GM21723 (cell line): ENCODE measurements around the gene MAGI1.
A peak's percentile ranks its signal among the peaks of the same experiment; 100 is the strongest.
"Not testable (repeated sequence)": the region's sequence is repeated elsewhere in the genome, so short reads cannot be mapped to it uniquely, and the experiment has no call there.

ENCODE experiments used
- ATAC-seq: cut with Tn5 transposase; IDR thresholded peaks from one replicate; pipeline ENCODE4 v1.9.1; 2021; ENCODE audit warnings: mild to moderate bottlenecking, moderate library complexity; ENCODE audit not compliant: unreplicated experiment

Gene MAGI1

DNA sequence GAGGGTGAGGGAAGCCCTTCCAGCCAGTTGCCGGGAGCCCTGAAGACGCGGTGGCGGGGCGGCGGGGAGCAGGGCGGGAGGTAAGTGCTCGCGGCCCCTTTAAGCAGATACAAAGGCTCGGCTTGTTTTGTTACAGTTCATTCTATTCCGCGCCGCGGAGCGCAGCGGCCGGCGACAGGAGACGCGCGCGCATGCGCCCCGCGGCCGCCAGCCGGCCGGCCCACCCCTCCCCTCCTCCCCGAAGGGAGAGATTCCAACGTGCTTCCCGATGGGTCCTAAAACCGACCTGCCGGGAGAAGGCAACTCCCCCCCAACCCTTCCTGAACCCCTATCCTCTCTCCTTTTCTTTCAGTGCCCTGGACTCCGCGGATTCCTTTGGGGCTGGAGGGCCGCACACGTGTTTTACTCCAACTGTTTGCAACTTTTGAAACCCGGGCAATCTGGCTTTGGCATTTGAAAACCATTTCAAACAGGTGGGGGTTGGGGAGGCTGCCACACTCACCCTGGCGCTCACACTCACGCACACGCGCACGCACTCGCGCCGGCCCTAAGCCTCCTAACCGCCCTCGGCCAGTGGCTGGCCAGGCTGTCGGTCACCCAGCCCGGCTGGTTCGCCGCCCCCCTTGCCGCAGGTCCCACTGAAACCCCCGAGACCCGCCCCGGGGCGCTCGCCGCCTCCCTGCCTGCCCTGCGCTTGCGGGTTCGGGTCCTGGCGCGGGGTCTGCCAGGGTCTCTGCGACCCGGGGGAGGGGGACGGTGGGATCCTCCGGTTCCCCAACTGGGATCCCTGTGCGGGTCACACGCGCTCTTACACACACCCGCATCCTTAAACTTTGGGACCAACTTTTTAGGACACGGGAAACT is at the start of gene MAGI1:
MAGI1 (minus strand) TSS at position 193 of the 864 bp plus-strand sequence. CDS start 610 bp downstream, outside the sequence.
- peak; percentile 80 for ATAC-seq

DNA sequence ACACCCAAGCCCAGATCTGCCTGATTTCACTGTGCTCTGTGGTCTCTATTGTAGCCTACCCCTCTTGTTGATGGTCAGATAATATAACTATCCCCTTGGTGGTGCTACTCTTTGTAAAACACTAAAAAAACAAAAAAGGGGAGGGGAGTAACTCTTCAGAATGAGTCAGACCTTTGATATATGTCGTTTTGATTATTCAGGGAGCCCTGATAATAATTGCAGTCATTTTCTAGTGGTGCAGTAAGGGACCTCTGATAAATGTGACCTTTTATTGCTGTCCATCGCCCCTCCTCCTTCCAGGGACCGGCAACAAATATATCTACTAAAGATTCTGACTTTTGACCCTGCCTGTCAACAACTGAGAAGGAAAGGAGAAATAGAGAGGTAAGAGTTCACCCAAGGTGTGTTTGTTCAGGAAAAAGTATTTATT is 45.1 kb upstream of the MAGI1 start:
- no peak for ATAC-seq

DNA sequence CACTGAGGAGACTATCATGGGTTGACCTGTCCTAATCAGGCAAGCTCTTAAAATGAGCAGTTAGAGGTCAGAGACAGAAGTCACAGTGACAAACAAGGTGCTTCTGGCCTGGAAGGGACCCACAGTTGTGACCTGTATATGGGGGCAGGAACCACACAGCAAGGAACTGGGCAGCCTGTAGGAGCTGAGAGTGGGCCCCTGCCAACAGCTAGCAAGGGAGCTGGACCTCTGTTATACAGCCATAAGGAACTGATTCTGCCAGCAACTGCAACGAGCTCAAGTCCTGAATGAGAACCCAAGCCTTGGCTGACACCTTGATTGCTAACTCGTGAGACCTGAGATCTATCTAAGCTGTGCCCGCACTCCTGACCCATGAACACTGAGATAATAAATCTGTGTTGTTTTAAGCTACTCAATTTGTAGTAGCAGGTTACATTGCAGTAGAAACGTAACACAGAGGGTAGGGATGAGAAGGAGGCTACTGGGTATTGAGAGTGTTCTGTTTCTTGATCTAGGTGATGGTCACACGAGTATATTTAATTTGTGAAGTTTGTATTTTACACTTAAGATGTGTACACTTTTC is 44.5 kb upstream of the MAGI1 start:
- no peak for ATAC-seq

DNA sequence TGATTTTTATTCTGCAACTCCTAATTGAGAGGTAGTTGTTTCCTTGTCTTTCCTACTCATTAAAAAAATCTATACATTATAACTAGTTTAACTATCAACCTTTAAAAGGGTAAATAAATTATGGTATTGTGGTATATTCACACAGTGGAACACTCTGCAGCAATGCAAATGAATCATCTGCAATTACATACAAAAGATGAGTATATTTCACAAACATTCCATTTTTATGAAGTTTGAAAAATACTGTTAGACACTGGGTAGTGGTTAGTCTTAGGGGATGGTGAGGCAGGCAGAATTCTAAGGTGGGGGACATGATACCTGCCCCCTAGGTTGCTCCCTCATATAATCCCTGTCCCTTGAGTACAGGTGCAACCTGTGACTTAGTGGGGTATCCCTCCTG is 44.0 kb upstream of the MAGI1 start:
- ATAC-seq, result no peak

DNA sequence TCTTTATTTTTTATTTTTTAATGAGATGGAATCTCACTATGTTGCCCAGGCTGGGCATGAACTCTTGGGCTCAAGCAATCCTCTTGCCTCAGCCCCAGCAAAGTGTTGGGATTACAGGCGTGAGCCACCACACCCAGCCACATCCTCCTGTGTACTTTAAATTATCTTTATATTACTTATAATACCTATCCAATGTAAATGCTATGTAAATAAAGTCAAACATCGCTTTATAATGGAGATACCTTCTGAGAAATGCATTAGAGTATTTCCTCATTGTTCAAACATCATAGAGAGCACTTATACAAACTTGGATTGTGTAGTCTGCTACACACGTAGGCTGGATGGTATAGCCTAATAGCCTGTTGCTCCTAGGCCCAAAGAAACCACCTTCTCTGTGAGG is 41.4 kb upstream of the MAGI1 start:
- ATAC-seq, result no peak

DNA sequence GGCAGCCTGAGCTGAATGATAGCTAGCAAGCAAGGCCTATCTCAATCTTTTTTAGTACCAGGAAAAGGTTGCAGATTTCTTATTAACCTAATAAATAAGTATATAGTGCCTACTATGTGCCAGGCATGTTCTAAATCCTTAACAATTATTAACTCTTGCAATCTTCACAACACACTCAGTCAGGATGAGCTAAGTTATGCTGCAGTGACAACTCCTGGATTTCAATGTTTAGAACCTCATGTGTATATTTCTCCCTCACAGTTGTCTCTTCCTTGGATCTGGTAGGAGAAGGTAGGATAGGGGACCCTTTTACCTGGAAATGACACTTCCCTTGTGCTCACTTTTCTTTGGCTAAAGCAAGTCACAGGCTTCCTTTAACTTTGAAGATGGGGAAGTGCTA is 39.3 kb upstream of the MAGI1 start:
- ATAC-seq, result no peak

- ATAC-seq, result no peak
Observed at GRCh38 chr3:66076861-66077470, 38.2 kb upstream of the MAGI1 start.

- ATAC-seq, result no peak
Observed at GRCh38 chr3:66075281-66075680, 36.6 kb upstream of the MAGI1 start.

- ATAC-seq, result no peak
Observed at GRCh38 chr3:66073464-66074141, 34.9 kb upstream of the MAGI1 start.

GRCh38 chr3:66068255-66068654 is 29.5 kb upstream of the MAGI1 start:
- ATAC-seq, result no peak

DNA sequence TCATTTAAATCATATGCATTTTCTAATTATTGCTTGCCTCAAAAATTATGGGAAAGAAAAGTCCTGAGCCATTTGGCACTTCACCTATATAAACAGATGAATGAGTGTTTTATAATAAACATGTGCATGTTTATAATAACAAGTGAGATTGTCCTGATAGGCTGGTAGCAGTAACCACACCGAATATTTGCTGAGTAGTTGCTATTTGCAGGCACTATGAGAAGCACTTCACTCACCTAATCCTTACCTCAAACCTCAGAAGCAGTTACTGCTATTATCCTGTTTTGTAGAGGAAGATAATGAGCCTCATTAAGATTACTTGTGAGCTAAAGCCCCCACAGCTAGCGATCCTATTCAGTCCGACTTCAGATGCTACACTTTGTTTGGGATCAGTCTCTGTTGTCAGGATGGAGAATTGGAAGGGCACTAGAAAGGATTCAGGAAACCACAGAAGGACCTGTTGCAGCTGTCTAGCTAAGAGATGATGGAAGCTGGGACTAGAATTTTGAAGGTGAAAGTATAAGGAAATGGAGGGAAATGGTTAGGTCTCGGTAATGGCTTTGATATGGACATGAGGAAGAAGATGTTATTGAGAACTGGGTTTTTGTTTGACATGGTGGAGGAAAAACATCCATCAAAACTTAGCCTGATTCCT is 28.4 kb upstream of the MAGI1 start:
- no peak for ATAC-seq

GRCh38 chr3:66055289-66055688 is 16.6 kb upstream of the MAGI1 start:
- ATAC-seq, result no peak

GRCh38 chr3:66053550-66054094 is 14.9 kb upstream of the MAGI1 start:
- no peak for ATAC-seq

- no peak for ATAC-seq
Observed at GRCh38 chr3:66052721-66053549, 14.2 kb upstream of the MAGI1 start.

GRCh38 chr3:66050821-66051220 is 12.1 kb upstream of the MAGI1 start:
- no peak for ATAC-seq

GRCh38 chr3:66048051-66048395 is 9.3 kb upstream of the MAGI1 start:
- ATAC-seq, result no peak

GRCh38 chr3:66047311-66048050 is 8.8 kb upstream of the MAGI1 start:
- ATAC-seq, result no peak

DNA sequence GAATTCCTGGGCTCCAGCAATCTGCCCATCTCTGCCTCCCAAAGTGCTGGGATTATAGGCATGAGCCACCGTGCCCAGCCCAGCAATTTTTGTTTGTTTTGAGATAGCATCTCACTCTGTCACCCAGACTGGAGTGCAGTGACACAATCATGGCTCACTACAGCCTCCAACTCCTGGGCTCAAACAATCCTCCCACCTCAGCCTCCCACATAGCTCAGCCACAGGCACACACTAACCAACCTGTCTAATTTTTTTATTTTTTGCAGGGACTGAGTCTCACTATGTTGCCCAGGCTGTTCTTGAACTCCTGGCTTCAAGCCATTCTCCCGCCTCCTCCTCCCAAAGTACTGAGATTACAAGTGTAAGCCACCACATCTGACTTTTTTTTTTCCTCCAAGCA is 7.6 kb upstream of the MAGI1 start:
- not testable (repeated sequence) for ATAC-seq

DNA sequence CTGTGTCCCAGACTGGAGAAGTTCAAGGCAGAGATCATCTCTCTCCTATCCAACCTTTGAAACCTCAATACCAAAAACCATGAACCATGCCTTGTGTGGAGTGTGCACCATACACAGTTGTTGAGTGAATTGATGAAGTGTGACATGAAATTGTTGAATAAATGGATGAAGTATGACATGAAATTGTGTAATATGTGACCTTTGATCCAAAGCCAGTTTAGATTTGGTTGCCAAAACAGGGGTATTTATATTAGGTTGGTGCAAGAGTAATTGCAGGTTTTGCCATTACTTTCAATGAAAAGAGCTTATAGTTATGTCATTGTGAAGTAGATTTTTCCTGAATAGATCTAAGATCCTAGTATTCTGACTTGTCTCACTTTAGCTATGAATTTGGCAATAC is 3.1 kb upstream of the MAGI1 start:
- ATAC-seq, result no peak
